C1 segment of cervical spinal cord (tissue), 14 donors: ENCODE data around the gene PHRF1.
"Not testable (repeated sequence)": the region's sequence is repeated elsewhere in the genome, so short reads cannot be mapped to it uniquely, and the experiment has no call there.

Experiments used
- DNase-seq, 14 donors: peaks; one replicate each; lab custom pipeline; 2025; lab: John Stamatoyannopoulos, UW

The PHRF1 gene

GRCh38 chr11:654444-654843 lies 78.2 kb downstream of the PHRF1 start:
- DNase-seq: not testable (repeated sequence)

GRCh38 chr11:655036-655726 lies 78.9 kb downstream of the PHRF1 start:
- DNase-seq: no peak

GRCh38 chr11:656426-656825 lies 80.2 kb downstream of the PHRF1 start:
- DNase-seq: no peak

- no peak for DNase-seq
Measured at GRCh38 chr11:656866-657265, 80.6 kb downstream of the PHRF1 start.

- DNase-seq: no peak
Measured at GRCh38 chr11:657691-658126, 81.4 kb downstream of the PHRF1 start.

GRCh38 chr11:659532-660085 lies 83.3 kb downstream of the PHRF1 start:
- DNase-seq: no peak

GRCh38 chr11:660281-660680 lies 84.0 kb downstream of the PHRF1 start:
- no peak for DNase-seq

- peak in 1 of 14 donors; percentile 54 for DNase-seq
Measured at GRCh38 chr11:660681-661444, 84.6 kb downstream of the PHRF1 start.
